CD4-positive, alpha-beta T cell treated with Interferon gamma for 1 hour (primary cell): ENCODE results near the gene FMO4.
"Not testable (repeated sequence)": the region's sequence is repeated elsewhere in the genome, so short reads cannot be mapped to it uniquely, and the experiment has no call there.

Experiments used
- DNase-seq: peaks from one replicate; pipeline ENCODE4 v3.0.0-alpha.2; 2020

Gene FMO4

GRCh38 chr1:171390740-171391139 is 76.8 kb downstream of the FMO4 start:
- not testable (repeated sequence) for DNase-seq
